Fibroblast of gingiva (primary cell): ENCODE results near the gene TRAM2.
"Not testable (repeated sequence)": the region's sequence is repeated elsewhere in the genome, so short reads cannot be mapped to it uniquely, and the experiment has no call there.

Source experiments
- DNase-seq: peaks from one replicate; pipeline ENCODE4 v3.0.0-alpha.2; 2011; ENCODE audit warnings: low read depth

The TRAM2 gene

GRCh38 chr6:52483671-52484003 lies 93.2 kb downstream of the TRAM2 start:
- DNase-seq = no peak

GRCh38 chr6:52482903-52483670 lies 93.8 kb downstream of the TRAM2 start:
- no peak for DNase-seq

- DNase-seq = no peak
Measured at GRCh38 chr6:52475307-52475706, 101.6 kb downstream of the TRAM2 start.

GRCh38 chr6:52474173-52474572 lies 102.7 kb downstream of the TRAM2 start:
- no peak for DNase-seq

GRCh38 chr6:52461194-52461593 lies 115.7 kb downstream of the TRAM2 start:
- DNase-seq = not testable (repeated sequence)

GRCh38 chr6:52457096-52457495 lies 119.8 kb downstream of the TRAM2 start:
- DNase-seq = no peak

GRCh38 chr6:52454556-52454955 lies 122.3 kb downstream of the TRAM2 start:
- DNase-seq = no peak
